Measurements from ENCODE around the gene PXMP4.
"Not testable (repeated sequence)": the region's sequence is repeated elsewhere in the genome, so short reads cannot be mapped to it uniquely, and the experiment has no call there.

The PXMP4 gene

GRCh38 chr20:33701629-33702450 lies 18.3 kb downstream of the PXMP4 start:
- DNase-seq, result no peak

GRCh38 chr20:33700696-33701441 lies 19.2 kb downstream of the PXMP4 start:
- DNase-seq, result not testable (repeated sequence)

- DNase-seq, result not testable (repeated sequence)
Observed at GRCh38 chr20:33698966-33699365, 21.1 kb downstream of the PXMP4 start.

- DNase-seq, result no peak
Observed at GRCh38 chr20:33697129-33697528, 23.0 kb downstream of the PXMP4 start.

- DNase-seq, result no peak
Observed at GRCh38 chr20:33696448-33696847, 23.7 kb downstream of the PXMP4 start.

GRCh38 chr20:33694639-33695012 lies 25.5 kb downstream of the PXMP4 start:
- no peak for DNase-seq

- no peak for DNase-seq
Observed at GRCh38 chr20:33693741-33694638, 26.1 kb downstream of the PXMP4 start.

GRCh38 chr20:33693289-33693688 lies 26.8 kb downstream of the PXMP4 start:
- no peak for DNase-seq

GRCh38 chr20:33689973-33690372 lies 30.1 kb downstream of the PXMP4 start:
- peak; percentile 60 for DNase-seq

- DNase-seq, result no peak
Observed at GRCh38 chr20:33689493-33689892, 30.6 kb downstream of the PXMP4 start.

GRCh38 chr20:33688938-33689424 lies 31.1 kb downstream of the PXMP4 start:
- no peak for DNase-seq

GRCh38 chr20:33687993-33688937 lies 31.8 kb downstream of the PXMP4 start:
- no peak for DNase-seq

- peak; percentile 88 for DNase-seq
Observed at GRCh38 chr20:33687370-33687915, 32.7 kb downstream of the PXMP4 start.

- no peak for DNase-seq
Observed at GRCh38 chr20:33686984-33687366, 33.1 kb downstream of the PXMP4 start.

GRCh38 chr20:33686100-33686983 lies 33.8 kb downstream of the PXMP4 start, which contains the start of gene E2F1:
Gene E2F1, minus strand, starts transcription at chr20:33686385. Its CDS starts 121 bp downstream, at chr20:33686264.
- DNase-seq, result peak; percentile 93

GRCh38 chr20:33685328-33686099 lies 34.6 kb downstream of the PXMP4 start:
- DNase-seq, result peak; percentile 40

- no peak for DNase-seq
Observed at GRCh38 chr20:33684533-33685327, 35.4 kb downstream of the PXMP4 start.

GRCh38 chr20:33681728-33682353 lies 38.3 kb downstream of the PXMP4 start:
- no peak for DNase-seq
